PC-3 (cell line): ENCODE results near the gene SAP30L.

ENCODE experiments used
- CTCF ChIP-seq: fragments of 300-600 bp; sonication (generic); conservative IDR thresholded peaks from 2 replicates; pipeline ENCODE4 v1.5.1; 2017; ENCODE audit warnings: antibody characterized with exemption, low read depth, mild to moderate bottlenecking, low read length
- EZH2 ChIP-seq: fragments of 300-600 bp; sonication (generic); IDR thresholded peaks from one replicate; pipeline ENCODE4 v1.6.1; 2017; ENCODE audit warnings: antibody characterized with exemption, mild to moderate bottlenecking, low read length; ENCODE audit not compliant: unreplicated experiment
- EZH2phosphoT487 ChIP-seq: fragments of 300-600 bp; sonication (generic); IDR thresholded peaks from 2 replicates; pipeline ENCODE4 v1.6.1; 2018; ENCODE audit warnings: mild to moderate bottlenecking, antibody characterized with exemption, low read length, borderline replicate concordance

GRCh38 chr5:154410008-154410407, 35.8 kb upstream of the SAP30L start:
- no peak for TF ChIP-seq CTCF
- no peak for TF ChIP-seq EZH2phosphoT487
- TF ChIP-seq EZH2: no peak
